ENCODE results near the gene ZIK1. TPM values are rescaled to one million over a fixed set of nuclear protein-coding genes. Genes with fewer than 3 reads are reported as not detected.

Gene ZIK1
- 1 to 10 TPM; 3.3 to 4.9 TPM for total RNA-seq

- DNase-seq (ENCODE audit: low spot score): peak; percentile 91
- H3K27me3 ChIP-seq: no peaks in the 10 kb centered on the region
- TF ChIP-seq CTCF (IDR thresholded peaks at IDR 0.05): peak in 1 of 2 donors; percentile 50
- H3K4me1 ChIP-seq: peaks cover 0 to 20% of the 10 kb centered on the region in 2 donors
- peaks cover 0 to 32% of the 10 kb centered on the region in 2 donors for H3K9me3 ChIP-seq
- peaks cover 4% of the 10 kb centered on the region for H3K36me3 ChIP-seq
- peak within 1 kb of the TSS; percentile 66 to 75 for H3K27ac ChIP-seq
- peak within 1 kb of the TSS; percentile 53 to 72 for H3K4me3 ChIP-seq
Observed at GRCh38 chr19:57583521-57584416, at the start of gene ZIK1. TSS of gene ZIK1 (plus strand) at chr19:57584145. CDS start at chr19:57584357, 212 bp downstream.

GRCh38 chr19:57537953-57538547 lies 45.9 kb upstream of the ZIK1 start:
- Histone ChIP-seq H3K36me3 (peaks cover 88% of the 10 kb centered on the region), H3K27ac (no peak overlapping the region), H3K4me1 (no peaks in the 10 kb centered on the region), H3K4me3 (no peak overlapping the region), H3K27me3 (no peaks in the 10 kb centered on the region), H3K9me3 (peaks cover 31 to 100% of the 10 kb centered on the region in 2 donors)
- no peak for DNase-seq (ENCODE audit: low spot score)
- TF ChIP-seq CTCF (IDR thresholded peaks at IDR 0.05): no peak

GRCh38 chr19:57546513-57546912 lies 37.4 kb upstream of the ZIK1 start:
- H3K27ac ChIP-seq: no peak overlapping the region
- peaks cover 98% of the 10 kb centered on the region for H3K36me3 ChIP-seq
- no peak for TF ChIP-seq CTCF (IDR thresholded peaks at IDR 0.05)
- H3K4me1 ChIP-seq: no peaks in the 10 kb centered on the region
- DNase-seq (ENCODE audit: low spot score): no peak
- no peak overlapping the region for H3K4me3 ChIP-seq
- H3K9me3 ChIP-seq: peaks cover 18 to 98% of the 10 kb centered on the region in 2 donors
- H3K27me3 ChIP-seq: no peaks in the 10 kb centered on the region

GRCh38 chr19:57552432-57552831 lies 31.5 kb upstream of the ZIK1 start:
- peaks cover 4 to 59% of the 10 kb centered on the region in 2 donors for H3K9me3 ChIP-seq
- H3K27ac ChIP-seq: no peak overlapping the region
- H3K27me3 ChIP-seq: no peaks in the 10 kb centered on the region
- DNase-seq (ENCODE audit: low spot score): no peak
- H3K36me3 ChIP-seq: peaks cover 91% of the 10 kb centered on the region
- no peak overlapping the region for H3K4me3 ChIP-seq
- no peaks in the 10 kb centered on the region for H3K4me1 ChIP-seq
- TF ChIP-seq CTCF (IDR thresholded peaks at IDR 0.05): no peak

GRCh38 chr19:57557659-57558058 lies 26.3 kb upstream of the ZIK1 start:
- H3K4me3 ChIP-seq: no peak overlapping the region
- peaks cover 0 to 8% of the 10 kb centered on the region in 2 donors for H3K9me3 ChIP-seq
- no peak for TF ChIP-seq CTCF (IDR thresholded peaks at IDR 0.05)
- H3K27me3 ChIP-seq: no peaks in the 10 kb centered on the region
- DNase-seq (ENCODE audit: low spot score): no peak
- peak overlapping the region; percentile 3 to 45 for H3K27ac ChIP-seq
- H3K4me1 ChIP-seq: peaks cover 0 to 23% of the 10 kb centered on the region in 2 donors
- peaks cover 39% of the 10 kb centered on the region for H3K36me3 ChIP-seq
